Esophagus muscularis mucosa (tissue), 4 donors: ENCODE measurements around the gene CCND2. TPM values are rescaled to one million over a fixed set of nuclear protein-coding genes. Genes with fewer than 3 reads are reported as not detected.

Experiments used
- DNase-seq: peaks from one replicate; pipeline ENCODE4 v3.0.0-alpha.2; 2017; ENCODE audit errors: extremely low spot score
- H3K27ac ChIP-seq, 4 donors: fragments of 200-600 bp; sonication (generic); replicated peaks in 1 of 4; 1 replicate in 3 of 4; 2 replicates in 1 of 4; pipeline ENCODE4 v1.5.1; 2016 to 2019; ENCODE audit warnings: mild to moderate bottlenecking in 1 of 4
- H3K27me3 ChIP-seq, 4 donors: fragments of 200-600 bp; sonication (generic); one replicate each; pipeline versions ENCODE4 v1.5.1 to v1.6.0; 2016 to 2019
- H3K36me3 ChIP-seq, 4 donors: fragments of 200-600 bp; sonication (generic); one replicate each; pipeline ENCODE4 v1.5.1; 2016 to 2019
- H3K4me1 ChIP-seq, 4 donors: fragments of 200-600 bp; sonication (generic); one replicate each; pipeline ENCODE4 v1.5.1; 2016 to 2019
- H3K4me3 ChIP-seq, 4 donors: fragments of 200-600 bp; sonication (generic); 1 replicate in 2 of 4; 2 replicates in 2 of 4; pipeline ENCODE4 v1.5.1; 2016 to 2019; ENCODE audit warnings: mild to moderate bottlenecking in 4 of 4, moderate library complexity in 1 of 4
- H3K9me3 ChIP-seq, 4 donors: fragments of 200-600 bp; sonication (generic); 1 replicate in 3 of 4; 2 replicates in 1 of 4; pipeline ENCODE4 v1.5.1; 2016 to 2019
- CTCF ChIP-seq, 3 experiments: fragments of 200-600 bp in 2 of 3; fragments of 450-650 bp in 1 of 3; sonication (generic) in 2 of 3; IDR thresholded peaks; one replicate each; pipeline ENCODE4 v1.5.1; 2017 to 2019; ENCODE audit warnings: antibody characterized with exemption in 3 of 3, mild to moderate bottlenecking in 2 of 3, moderate library complexity in 1 of 3
- EP300 ChIP-seq: sonication (generic); formaldehyde crosslinking; IDR thresholded peaks from one replicate; pipeline ENCODE4 v1.6.1; 2017; ENCODE audit warnings: antibody characterized with exemption
- POLR2A ChIP-seq: fragments of 450-650 bp; IDR thresholded peaks from one replicate; pipeline ENCODE4 v1.6.1; 2017; ENCODE audit warnings: antibody characterized with exemption, moderate library complexity, mild to moderate bottlenecking, low read depth
- POLR2AphosphoS5 ChIP-seq, 2 donors: sonication (generic); formaldehyde crosslinking; IDR thresholded peaks; one replicate each; pipeline ENCODE4 v1.6.1; 2017; ENCODE audit warnings: antibody characterized with exemption in 2 of 2
- WGBS: methylation state at CpG from one replicate; pipeline ENCODE4 v1.1.5; 2018; 5-methylcytosine and 5-hydroxymethylcytosine counted together
- intact Hi-C: fragments of 100-400 bp; cut with DNase I; formaldehyde crosslinking; loops from one replicate; pipeline ENCODE4 v1.15.1; 2023
- total RNA-seq, 4 donors: library from RNA; depleted of rRNA; stranded (reverse); fragments of >200 nt; gene quantifications; one replicate each; pipeline versions ENCODE4 v1.1.0 to v1.2.1, GENCODE V29; 2016

CCND2 gene
- total RNA-seq, 4 donors from 2014 or later = 101 to 122 (median 111) TPM

GRCh38 chr12:4289231-4289878, 15.8 kb downstream of the CCND2 start:
- WGBS = 45% methylated on average over 20 of the region's 20 CpGs
- no peak for DNase-seq
- H3K36me3 ChIP-seq = peaks cover 11 to 67% (median 45%) of the 10 kb centered on the region in 4 donors
- intact Hi-C loops = no loop called here
- TF ChIP-seq POLR2AphosphoS5 (IDR thresholded peaks at IDR 0.05) (no peak), EP300 (no peak), CTCF (IDR thresholded peaks at IDR 0.05) (no peak), POLR2A (no peak)
- no peaks in the 10 kb centered on the region for H3K27me3 ChIP-seq
- peak overlapping the region; percentile 68 to 78 (median 73) for H3K27ac ChIP-seq
- H3K4me1 ChIP-seq = peaks cover 71 to 91% (median 81%) of the 10 kb centered on the region in 4 donors
- no peaks in the 10 kb centered on the region for H3K9me3 ChIP-seq
- H3K4me3 ChIP-seq = peak overlapping the region in 3 of 4 donors; percentile 5 to 15 (median 7)

- H3K27me3 ChIP-seq = no peaks in the 10 kb centered on the region
- peaks cover 77 to 98% (median 86%) of the 10 kb centered on the region in 4 donors for H3K4me1 ChIP-seq
- intact Hi-C loops = no loop called here
- H3K9me3 ChIP-seq = no peaks in the 10 kb centered on the region
- 79% methylated on average over 27 of the region's 28 CpGs for WGBS
- TF ChIP-seq POLR2AphosphoS5 (IDR thresholded peaks at IDR 0.05) (no peak), CTCF (IDR thresholded peaks at IDR 0.05) (no peak), POLR2A (no peak), EP300 (no peak)
- peaks cover 11 to 67% (median 43%) of the 10 kb centered on the region in 4 donors for H3K36me3 ChIP-seq
- no peak overlapping the region for H3K4me3 ChIP-seq
- peak overlapping the region; percentile 68 to 78 (median 73) for H3K27ac ChIP-seq
- DNase-seq = no peak
Observed at GRCh38 chr12:4289998-4290790, 16.6 kb downstream of the CCND2 start.

- intact Hi-C loops = no loop called here
- Histone ChIP-seq H3K4me1 (peaks cover 65 to 91% (median 74%) of the 10 kb centered on the region in 4 donors), H3K27me3 (no peaks in the 10 kb centered on the region), H3K36me3 (peaks cover 11 to 67% (median 29%) of the 10 kb centered on the region in 4 donors), H3K27ac (peak overlapping the region; percentile 36 to 53 (median 42)), H3K4me3 (no peak overlapping the region), H3K9me3 (no peaks in the 10 kb centered on the region)
- no peak for TF ChIP-seq EP300
- TF ChIP-seq POLR2A = no peak
- no peak for TF ChIP-seq CTCF (IDR thresholded peaks at IDR 0.05)
- no peak for TF ChIP-seq POLR2AphosphoS5 (IDR thresholded peaks at IDR 0.05)
- DNase-seq = no peak
- 66% methylated on average over 11 of the region's 16 CpGs for WGBS
Observed at GRCh38 chr12:4292341-4293073, 18.9 kb downstream of the CCND2 start.

- TF ChIP-seq POLR2A (no peak), POLR2AphosphoS5 (IDR thresholded peaks at IDR 0.05) (no peak), EP300 (no peak), CTCF (IDR thresholded peaks at IDR 0.05) (no peak)
- no peak overlapping the region for H3K4me3 ChIP-seq
- 79% methylated on average over 14 of the region's 14 CpGs for WGBS
- no peaks in the 10 kb centered on the region for H3K27me3 ChIP-seq
- no peaks in the 10 kb centered on the region for H3K9me3 ChIP-seq
- intact Hi-C loops = no loop called here
- H3K36me3 ChIP-seq = peaks cover 11 to 64% (median 26%) of the 10 kb centered on the region in 4 donors
- H3K4me1 ChIP-seq = peaks cover 55 to 82% (median 65%) of the 10 kb centered on the region in 4 donors
- H3K27ac ChIP-seq = peak overlapping the region; percentile 36 to 60 (median 46)
- no peak for DNase-seq
Observed at GRCh38 chr12:4293299-4293965, 19.9 kb downstream of the CCND2 start.
